Esophagus squamous epithelium (tissue), 4 donors: Measurements from ENCODE around the gene NNMT.

Experiments
- CTCF ChIP-seq, 6 experiments: fragments of 450-650 bp in 4 of 6; fragments of 200-600 bp in 2 of 6; sonication (generic) in 2 of 6; IDR thresholded peaks; one replicate each; pipeline ENCODE4 v1.5.1; 2016 to 2019; ENCODE audit warnings: antibody characterized with exemption in 6 of 6, mild to moderate bottlenecking in 4 of 6, moderate library complexity in 4 of 6
- POLR2A ChIP-seq, 4 donors: fragments of 450-650 bp; IDR thresholded peaks; one replicate each; pipeline ENCODE4 v1.6.1; 2017; ENCODE audit warnings: antibody characterized with exemption in 4 of 4, mild to moderate bottlenecking in 4 of 4, moderate library complexity in 3 of 4

- peak; percentile 28 to 70 (median 54) for TF ChIP-seq CTCF (IDR thresholded peaks at IDR 0.05)
- no peak for TF ChIP-seq POLR2A (IDR thresholded peaks at IDR 0.05)
These were observed 52.3 kb downstream of the NNMT start for GRCh38 chr11:114348200-114349191.
